ENCODE data around the gene MAGI2. TPM values are rescaled to one million over a fixed set of nuclear protein-coding genes. Genes with fewer than 3 reads are reported as not detected.

MAGI2 gene
- total RNA-seq, 1 experiment from 2014 or later, result 14.3 TPM

GRCh38 chr7:78662939-78663338, 790.5 kb downstream of the MAGI2 start:
- peak overlapping the region in 1 of 3 experiments; percentile 90; a peak in 1 of 7 replicates for H3K27ac Mint-ChIP-seq
- Histone ChIP-seq H3K56ac (ENCODE audit: insufficient read length, low read depth, low read length) (no peak overlapping the region), H4K5ac (ENCODE audit: insufficient read length, low read depth, low read length) (no peak overlapping the region), H2BK5ac (ENCODE audit: insufficient read length, low read length) (no peak overlapping the region), H3K27me3 (ENCODE audit: insufficient read depth, low read length) (no peaks in the 10 kb centered on the region), H3K23me2 (ENCODE audit: insufficient read length, low read depth, low read length, poor library complexity, severe bottlenecking) (no peaks in the 10 kb centered on the region), H2AFZ (ENCODE audit: low read length) (no peak overlapping the region), H3K9ac (ENCODE audit: extremely low read depth, insufficient read length, low read length) (no peak overlapping the region), H3K4me1 (ENCODE audit: insufficient read depth, low read length) (no peaks in the 10 kb centered on the region), H3K18ac (ENCODE audit: insufficient read length, low read depth, low read length) (no peak overlapping the region), H3K4ac (ENCODE audit: low read depth, low read length) (no peak overlapping the region), H3K9me3 (ENCODE audit: control insufficient read depth, low read depth, low read length) (no peaks in the 10 kb centered on the region), H3K79me2 (ENCODE audit: insufficient read depth, low read length) (no peaks in the 10 kb centered on the region), H3T11ph (ENCODE audit: low read length) (no peak overlapping the region), H2AK5ac (ENCODE audit: insufficient read length, low read length) (no peak overlapping the region), H2BK12ac (ENCODE audit: insufficient read length, low read depth, low read length) (no peak overlapping the region), H3K27ac (ENCODE audit: insufficient read length, low read depth, low read length) (no peak overlapping the region), H3K4me2 (ENCODE audit: insufficient read depth, insufficient read length, low read length) (no peak overlapping the region), H3K14ac (ENCODE audit: insufficient read depth, low read length) (no peak overlapping the region), H4K8ac (replicated peaks; ENCODE audit: insufficient read length, low read depth, low read length) (no peak overlapping the region), H2BK15ac (ENCODE audit: low read depth, low read length) (no peak overlapping the region), H4K91ac (ENCODE audit: insufficient read length, low read depth, low read length) (no peak overlapping the region), H3K23ac (ENCODE audit: insufficient read length, low read depth, low read length) (no peak overlapping the region), H2BK120ac (ENCODE audit: low read depth, low read length, poor library complexity, severe bottlenecking) (no peak overlapping the region), H4K20me1 (ENCODE audit: control insufficient read depth, insufficient read depth, insufficient read length) (no peaks in the 10 kb centered on the region), H3K79me1 (ENCODE audit: insufficient read depth, low read depth, low read length, poor library complexity, severe bottlenecking) (no peaks in the 10 kb centered on the region), H2BK20ac (ENCODE audit: low read depth, low read length, poor library complexity, severe bottlenecking) (no peak overlapping the region)
- peaks cover 0 to 4% (median 4%) of the 10 kb centered on the region in 3 experiments; a peak in 4 of 7 replicates for H3K36me3 Mint-ChIP-seq (ENCODE audit: insufficient read depth in 1 of 3, low read depth in 3 of 3)
- H3K27me3 Mint-ChIP-seq (ENCODE audit: low read depth), result no peaks in the 10 kb centered on the region
- no CpG with 5 or more reads among the region's 4 CpGs for WGBS (ENCODE audit: extremely low coverage, insufficient read length, low lambda C conversion rate)
- peaks cover 0 to 2% of the 10 kb centered on the region in 2 experiments; a peak in 2 of 5 replicates for H3K9me3 Mint-ChIP-seq
- peaks cover 0 to 3% of the 10 kb centered on the region in 2 experiments; a peak in 2 of 4 replicates for H3K4me1 Mint-ChIP-seq
- no peak for TF ChIP-seq CTCF (conservative IDR thresholded peaks at IDR 0.05)
- H3K4me3 Mint-ChIP-seq, result no peak overlapping the region
- DNase-seq, result no peak
